Hematopoietic multipotent progenitor cell (in vitro differentiated cells): ENCODE results near the gene OBP2A. TPM values are rescaled to one million over a fixed set of nuclear protein-coding genes. Genes with fewer than 3 reads are reported as not detected.
"Not testable (repeated sequence)": the region's sequence is repeated elsewhere in the genome, so short reads cannot be mapped to it uniquely, and the experiment has no call there.

Experiments
- DNase-seq, 3 donors: peaks; one replicate each; pipeline ENCODE4 v3.0.0-alpha.2; 2011 to 2015; ENCODE audit warnings: low read depth in 2 of 3, low spot score in 2 of 3
- total RNA-seq: library from RNA; depleted of rRNA; stranded (reverse); fragments of >200 nt; gene quantifications from one replicate; pipeline ENCODE4 v1.2.3, GENCODE V29; 2012

OBP2A gene
- total RNA-seq, 1 donor: not detected

DNA sequence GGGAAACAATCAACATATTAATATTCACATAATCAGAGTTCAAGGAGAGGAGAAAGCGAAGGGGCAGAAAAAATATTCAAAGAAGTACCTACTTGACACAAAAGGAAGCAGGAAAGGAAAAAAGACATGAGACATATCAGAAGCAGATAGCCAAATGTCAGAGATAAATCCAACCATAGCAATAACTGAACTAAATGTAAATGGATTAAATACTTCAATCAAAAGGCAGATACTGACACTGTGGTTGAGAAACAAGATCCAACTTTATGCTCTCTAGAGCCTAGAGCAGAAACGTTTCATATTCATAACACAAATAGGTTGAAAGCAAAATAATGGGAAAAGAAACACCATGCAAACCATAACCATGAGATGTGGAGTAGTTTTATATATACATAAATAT, 36.5 kb upstream of the OBP2A start:
- DNase-seq: no peak

DNA sequence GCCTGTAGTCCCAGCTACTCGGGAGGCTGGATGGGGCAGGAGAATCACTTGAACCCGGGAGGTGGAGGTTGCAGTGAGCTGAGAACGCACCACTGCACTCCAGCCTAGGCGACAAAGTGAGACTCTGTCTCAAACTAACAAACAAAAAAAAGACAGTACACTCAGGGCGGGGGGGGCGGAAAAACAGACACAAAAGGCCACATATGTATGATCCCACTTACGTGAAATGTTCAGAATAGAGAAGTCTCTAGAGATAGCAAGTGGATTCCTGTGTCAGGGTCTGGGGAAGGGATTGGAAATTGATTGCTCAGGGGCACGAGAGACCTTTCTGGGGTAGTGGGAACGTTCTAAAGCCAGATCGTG, 33.7 kb upstream of the OBP2A start:
- DNase-seq: no peak

DNA sequence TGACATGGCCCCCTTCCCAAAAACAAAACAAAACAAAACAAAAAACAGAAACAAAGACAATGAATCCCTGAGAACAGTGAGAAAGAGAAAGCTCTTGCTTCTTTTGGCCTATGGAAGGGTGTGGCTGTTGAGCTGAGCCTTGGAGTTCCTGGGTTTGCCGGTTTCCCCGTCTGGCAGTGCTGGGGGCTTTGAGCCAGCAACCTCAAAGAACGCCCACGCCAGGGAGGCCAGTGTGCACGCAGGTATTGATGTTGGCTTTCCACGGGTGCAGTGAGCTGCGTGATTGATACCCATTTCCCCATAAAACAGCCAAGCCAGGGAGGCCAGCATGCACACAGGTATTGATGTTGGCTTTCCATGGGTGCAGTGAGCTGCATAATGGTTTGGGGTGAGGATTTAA, 33.0 kb upstream of the OBP2A start:
- DNase-seq: no peak

DNA sequence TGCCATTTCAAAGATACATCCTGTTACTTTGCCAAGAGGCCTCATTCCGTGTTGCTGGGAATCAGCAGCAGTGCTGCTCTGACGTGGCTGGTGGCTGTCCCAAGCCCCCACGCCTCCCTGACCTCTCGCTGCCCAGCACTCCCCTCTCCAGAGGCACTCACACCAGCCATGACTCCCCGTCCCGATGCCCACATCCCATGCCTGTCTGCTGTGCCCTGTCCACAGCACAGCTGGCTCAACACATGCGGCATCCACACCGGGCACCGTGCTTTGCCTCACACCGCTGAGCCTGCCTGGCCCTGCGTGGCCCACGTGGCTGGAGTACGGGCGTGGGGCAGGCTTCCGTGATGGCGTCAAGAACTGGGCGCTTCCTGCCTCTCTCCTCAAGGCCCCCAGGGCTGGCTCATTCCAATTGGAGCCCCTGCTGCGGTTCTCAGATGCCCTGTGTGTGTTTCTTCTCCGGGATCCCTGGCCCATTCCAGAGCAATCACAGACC, 32.5 kb upstream of the OBP2A start:
- DNase-seq: no peak

DNA sequence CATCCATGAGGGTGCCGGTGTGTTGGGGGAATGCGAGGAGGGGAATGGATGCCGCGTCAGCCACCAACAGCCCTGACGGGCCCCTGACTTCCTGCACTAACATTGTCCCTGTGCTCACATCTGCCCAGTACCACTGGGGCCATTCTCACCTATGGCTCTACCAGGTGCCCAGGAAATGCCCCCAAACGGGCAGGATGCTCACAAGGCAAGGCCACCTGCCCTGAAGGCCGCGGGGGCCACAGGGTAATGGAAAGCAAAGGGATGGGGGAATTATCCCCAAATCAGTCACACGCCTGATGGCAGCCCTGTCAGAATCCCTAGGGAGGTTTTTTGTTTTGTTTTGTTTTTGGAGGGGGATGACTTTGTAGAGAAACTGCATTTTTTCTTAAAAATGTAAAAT, 32.0 kb upstream of the OBP2A start:
- DNase-seq: not testable (repeated sequence)

DNA sequence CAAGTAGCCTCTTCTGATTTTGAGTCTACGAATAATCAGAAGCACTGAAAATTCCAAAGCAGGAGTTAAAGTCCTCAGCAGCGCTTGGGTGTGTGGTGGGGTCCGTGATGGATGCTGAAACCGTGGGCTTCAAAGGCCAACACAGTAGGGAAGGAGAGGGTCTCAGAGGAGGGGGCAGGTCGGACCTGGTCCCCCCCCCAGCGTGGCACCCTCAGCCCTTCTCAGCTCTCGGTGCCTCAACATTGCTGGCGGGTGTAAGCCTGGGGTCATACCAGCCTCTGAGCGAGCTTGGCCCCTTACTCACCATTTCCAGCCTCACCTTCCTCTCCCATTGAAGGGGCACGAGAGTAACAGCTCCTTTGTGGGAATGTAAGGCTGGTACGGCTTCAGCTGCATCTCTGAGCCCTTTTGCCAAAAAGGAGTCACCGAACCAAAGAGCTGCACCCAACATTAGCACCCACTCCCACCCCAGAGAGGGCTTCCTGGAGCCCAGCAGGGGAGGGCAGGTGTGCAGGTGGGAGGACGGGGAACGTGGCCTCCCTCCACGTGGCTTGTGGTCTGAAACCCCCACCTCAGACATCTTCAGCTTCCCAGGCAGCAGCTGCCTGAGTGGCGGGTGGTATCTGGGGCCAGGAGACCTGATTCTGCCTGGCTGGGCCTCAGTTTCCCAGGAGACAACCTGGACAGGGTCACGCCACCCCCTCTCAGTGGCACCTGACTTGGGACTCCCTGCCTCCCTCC, 31.4 kb upstream of the OBP2A start:
- no peak for DNase-seq

DNA sequence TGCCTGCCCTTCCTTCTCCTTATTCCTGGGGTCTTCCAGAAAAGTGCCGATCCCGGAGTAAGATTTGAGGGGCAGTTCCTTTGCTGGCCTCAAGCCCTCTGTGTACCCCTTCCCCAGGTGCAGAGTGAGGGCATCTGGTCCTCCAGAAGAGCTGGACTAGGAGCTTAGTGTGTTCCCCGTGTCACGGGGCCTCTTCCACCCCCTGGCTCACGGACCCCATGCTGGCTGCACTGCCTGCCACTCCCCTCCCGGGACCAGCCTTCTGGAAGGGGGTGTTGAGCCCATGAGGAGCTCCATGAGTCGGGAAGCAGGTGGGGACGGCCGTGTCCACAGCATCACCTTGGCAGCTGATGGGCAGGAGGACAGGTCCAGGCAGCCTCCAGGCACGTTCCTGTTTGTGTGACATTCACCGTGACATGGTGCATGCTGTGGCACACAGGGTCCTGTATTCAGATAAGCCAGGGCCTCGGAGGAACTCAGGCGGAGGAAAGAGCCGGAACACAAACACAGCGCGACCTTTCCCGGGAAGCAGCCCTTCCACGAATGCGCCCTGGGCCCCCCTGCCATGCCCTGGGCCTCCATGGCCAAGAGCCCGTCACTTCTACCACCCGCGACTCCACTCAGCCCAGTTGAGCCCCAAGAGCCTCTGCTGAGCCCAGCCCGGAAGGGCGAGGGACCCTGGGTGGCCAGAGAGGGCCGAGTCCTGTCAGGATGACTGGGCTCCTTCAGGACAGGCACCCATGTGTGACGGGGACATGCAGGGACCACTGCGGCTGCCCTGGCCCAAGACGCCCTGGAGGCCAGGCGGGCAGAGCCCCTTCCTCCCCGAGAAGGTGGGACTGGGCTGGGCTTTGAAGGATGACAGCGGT, 30.6 kb upstream of the OBP2A start:
- no peak for DNase-seq

DNA sequence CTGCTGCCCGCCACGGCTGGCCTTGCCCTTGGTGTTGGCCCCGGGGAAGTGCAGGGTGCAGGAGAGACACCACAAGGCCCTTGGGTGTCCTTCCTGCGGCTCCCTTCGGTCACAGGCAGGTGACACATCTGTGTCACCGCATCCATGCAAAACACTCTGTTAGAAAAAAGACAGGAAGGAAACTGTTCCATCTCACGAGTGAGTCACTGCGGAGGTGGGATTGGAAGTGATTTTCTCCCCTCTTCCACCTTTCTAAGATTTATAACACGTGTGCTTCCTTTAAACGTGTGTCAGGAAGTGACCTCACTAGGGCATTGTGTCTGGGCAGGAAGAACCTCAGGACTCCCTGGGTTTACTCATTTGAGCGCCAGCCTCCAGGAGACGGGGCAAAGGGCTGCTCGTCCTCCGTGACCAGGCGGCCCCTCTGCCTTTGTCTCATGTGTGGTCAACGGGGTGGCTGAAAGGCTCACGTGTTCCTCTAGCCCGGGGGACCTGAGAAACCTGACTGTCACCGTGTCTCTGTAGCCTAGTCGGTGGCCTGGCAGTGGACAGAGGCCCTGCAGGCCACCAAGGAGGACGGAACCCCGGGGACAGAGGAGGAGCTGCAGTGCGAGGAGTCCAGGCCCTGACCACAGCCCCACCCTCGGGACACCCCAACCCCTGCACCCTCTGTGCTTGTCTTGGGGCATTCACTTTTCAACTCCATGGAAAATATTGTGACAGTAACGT, 29.6 kb upstream of the OBP2A start:
- peak in 1 of 3 donors; percentile 18 for DNase-seq

DNA sequence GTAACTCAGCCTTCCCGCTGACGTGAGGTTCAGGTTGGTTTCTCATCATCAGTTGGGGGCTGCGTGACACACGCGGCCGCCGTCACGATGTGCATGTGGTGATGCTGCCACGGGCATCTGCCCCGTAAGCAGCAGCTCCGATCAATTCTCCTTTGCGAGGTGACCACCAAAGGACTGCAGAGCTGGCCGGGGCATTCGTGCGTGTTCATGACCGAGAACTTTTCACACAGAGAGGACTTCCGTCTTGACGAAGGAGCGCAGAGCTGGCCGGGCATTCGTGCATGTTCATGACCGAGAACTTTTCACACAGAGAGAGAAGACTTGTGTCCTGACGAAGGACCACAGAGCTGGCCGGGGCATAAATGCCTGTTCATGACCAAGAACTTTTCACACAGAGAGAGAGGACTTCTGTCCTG, 28.5 kb upstream of the OBP2A start:
- no peak for DNase-seq

DNA sequence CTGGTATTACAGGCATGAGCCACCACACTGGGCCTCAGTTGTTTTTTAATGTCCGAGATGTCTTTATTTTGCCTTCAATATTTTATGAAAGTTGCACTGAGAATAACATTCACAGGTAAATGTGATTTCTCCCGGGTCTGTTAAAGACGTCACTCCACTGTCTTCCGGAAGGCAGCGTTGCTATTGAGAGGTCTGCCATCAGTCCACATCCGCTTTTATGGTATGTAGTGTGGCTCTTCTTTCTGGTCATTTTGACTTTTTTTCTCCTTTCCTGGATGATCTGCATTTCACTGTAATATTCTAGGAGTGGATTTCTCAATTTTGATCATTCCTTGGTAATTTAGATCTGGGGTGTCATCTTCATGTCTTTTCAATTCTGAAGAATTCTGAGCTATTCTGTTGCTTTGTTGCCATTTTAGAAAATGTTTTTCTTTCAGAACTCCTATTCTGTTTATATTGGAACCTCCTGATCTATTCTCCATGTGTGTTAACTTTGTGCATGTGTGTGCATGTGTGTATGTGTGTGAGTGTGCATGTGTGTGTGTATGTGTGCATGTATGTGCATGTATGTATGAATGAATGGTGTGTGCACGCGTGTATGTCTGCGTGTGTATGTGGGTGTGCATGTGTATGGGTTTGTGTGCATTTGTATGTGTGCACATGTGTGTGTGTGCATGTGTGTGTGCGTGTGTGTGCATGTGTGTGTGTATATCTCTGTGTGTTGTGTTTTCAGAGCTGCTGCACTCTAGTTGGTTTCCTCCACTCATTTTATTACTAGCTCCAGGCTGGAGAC, 26.6 kb upstream of the OBP2A start:
- no peak for DNase-seq

DNA sequence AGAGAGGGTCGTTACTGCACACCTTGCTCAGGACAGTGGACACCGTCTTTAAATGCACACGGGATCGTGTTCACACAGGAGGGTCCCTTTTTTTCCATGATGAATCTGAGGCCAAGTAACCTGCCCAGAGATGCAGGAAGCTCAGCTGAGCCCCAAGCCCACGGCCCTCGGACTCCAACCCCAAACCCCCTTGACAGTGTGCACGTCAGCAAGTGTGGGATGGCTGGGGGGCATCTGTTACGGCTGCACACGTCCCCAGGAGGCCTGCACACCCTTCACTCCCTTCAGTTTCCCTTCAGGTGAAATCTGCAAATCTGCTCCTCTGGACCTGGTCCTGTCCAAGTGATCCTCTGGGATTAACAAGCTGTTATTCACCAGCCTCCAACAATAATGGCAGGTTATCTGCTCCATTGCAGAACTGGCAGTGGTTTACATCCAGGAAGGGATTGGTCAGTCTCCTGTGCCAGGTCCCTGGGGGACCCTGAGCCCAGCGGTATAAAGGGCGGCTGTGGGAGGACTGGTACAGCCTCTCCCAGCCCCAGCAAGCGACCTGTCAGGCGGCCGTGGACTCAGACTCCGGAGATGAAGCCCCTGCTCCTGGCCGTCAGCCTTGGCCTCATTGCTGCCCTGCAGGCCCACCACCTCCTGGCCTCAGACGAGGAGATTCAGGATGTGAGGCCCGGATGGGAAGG, 24.9 kb upstream of the OBP2A start, which contains the start of gene LCN1:
TSS of gene LCN1 (plus strand) at position 525 of the 692 bp plus-strand sequence. CDS start at position 583, 58 bp downstream.
- no peak for DNase-seq

DNA sequence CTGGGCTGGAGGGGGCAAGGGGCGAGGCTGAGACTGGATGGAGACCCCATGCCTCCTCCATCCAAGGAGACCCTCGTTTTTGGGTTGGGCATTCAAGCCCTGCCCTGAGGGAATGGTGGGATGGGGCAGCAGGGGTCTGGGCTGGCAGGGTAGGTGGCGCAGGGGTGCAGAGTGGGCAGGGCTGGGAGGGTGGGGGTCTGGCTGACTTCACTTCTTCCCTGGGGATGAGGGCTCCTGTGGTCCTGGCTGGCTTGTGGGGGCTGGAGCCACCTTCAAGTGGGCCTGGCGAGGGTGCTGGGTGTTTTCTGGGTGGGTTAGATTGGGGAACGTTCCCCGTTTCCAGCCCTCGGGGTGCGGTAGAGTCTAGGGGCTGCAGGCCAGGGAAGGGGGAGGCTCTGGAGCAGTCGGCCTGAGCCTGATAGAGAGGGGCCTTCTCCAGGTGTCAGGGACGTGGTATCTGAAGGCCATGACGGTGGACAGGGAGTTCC, 24.3 kb upstream of the OBP2A start:
- DNase-seq: no peak

DNA sequence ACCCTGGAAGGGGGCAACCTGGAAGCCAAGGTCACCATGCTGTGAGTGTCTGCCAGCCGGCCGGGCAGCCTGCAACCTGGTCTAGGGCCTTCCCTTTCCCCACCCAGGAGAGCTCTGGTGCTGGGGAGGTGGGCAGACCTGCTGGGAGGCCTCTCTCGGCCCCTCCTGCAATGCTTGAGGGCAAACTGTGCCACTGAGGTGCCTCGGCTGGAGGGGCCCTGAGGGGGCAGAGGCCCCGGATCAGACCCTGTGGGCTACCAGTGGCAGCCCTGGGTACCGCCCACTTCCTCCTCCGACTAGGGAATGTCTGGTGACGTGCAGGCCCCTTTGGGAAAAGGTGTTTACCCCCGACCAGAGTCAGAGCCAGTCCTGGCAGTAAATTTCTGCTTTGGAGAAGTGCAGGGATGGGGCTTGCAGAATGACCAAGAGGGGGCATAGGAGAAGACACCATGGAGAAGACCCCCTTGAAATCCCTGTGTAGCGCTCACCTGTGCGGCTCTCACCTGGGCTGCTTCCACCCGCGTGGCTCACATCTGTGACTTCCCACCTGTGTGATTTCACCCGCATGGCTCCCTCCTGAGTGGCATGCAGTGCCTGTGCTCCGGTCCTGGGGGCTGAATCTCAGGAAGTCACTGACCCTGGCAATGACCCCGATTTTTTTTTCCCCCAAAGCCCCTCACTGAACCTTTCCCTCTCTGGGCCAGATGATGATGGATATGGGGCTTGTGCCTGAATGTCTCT, 23.6 kb upstream of the OBP2A start:
- DNase-seq: no peak

DNA sequence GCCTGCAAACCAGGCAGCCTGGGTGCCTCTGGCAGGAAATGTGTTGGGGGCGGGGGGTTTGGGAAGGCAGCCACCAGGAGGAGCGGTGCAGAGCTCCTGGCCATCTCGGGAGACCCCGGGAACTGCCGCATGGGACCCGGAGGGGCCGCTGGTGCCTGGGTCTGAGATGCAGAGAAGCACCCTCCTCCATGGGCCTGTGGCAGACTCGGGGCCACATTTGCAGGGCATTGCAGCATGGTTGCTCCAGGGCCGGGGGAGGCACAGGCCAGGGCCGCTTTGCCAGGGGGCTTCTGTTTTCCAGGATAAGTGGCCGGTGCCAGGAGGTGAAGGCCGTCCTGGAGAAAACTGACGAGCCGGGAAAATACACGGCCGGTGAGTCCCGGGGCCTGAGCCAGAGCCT, 23.0 kb upstream of the OBP2A start:
- no peak for DNase-seq

DNA sequence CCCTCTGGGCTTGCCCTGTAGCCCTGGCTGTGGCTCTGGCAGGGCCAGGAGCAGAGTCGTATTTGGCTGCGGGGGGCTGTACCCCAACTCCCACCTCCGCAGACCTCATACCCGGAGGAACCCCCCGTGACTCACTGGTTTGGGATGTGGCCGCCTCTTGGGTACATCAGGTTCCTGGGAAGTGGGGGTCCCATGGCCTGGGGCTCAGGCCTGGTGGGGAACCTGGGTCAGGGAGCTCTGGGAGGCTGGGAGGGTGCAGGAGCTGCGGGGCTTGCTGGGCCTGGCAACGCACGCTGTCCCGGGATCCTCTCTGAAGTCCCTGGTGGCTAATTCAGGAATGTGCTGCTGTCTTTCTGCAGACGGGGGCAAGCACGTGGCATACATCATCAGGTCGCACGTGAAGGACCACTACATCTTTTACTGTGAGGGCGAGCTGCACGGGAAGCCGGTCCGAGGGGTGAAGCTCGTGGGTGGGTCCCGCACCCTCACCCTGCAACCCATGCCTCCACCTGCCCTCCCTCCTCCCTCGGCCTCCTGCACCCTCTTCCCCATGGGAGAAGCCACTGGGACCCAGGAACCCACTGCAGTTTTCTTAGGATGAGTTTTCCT, 22.3 kb upstream of the OBP2A start:
- no peak for DNase-seq

DNA sequence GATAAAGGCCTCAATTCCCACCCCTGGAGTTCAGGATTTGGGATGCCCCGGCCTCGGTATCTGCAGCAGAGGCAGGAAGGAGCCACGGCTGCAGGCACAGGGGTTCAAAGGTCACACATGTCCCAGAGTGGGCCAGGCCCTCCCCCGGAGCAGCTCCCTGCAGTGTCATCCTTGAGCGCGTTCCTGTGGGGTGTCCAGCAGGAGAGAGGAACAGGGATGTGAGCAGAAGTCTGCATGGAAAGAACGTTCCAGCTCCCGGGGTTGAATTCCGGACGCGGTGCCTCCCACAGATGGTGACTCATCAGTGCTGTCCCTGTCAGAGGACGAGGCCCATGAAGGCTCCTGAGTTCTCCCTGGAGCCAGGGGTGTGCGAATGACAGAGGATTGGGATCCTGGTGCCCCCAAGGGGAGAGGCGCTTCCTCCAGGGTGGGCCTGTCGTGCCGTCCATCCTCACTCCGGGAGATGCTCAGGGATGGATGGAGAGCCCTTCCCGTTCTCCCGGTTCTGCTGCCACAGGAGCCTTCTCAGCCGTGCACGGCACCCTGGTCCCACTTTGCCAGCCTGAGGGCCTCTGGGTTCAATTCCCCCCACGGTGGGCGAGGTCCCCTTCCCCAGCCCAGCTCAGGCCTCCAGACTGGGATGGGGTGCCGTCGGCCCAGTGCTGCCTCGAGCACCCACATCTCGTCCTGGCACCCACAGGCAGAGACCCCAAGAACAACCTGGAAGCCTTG, 21.6 kb upstream of the OBP2A start:
- no peak for DNase-seq

DNA sequence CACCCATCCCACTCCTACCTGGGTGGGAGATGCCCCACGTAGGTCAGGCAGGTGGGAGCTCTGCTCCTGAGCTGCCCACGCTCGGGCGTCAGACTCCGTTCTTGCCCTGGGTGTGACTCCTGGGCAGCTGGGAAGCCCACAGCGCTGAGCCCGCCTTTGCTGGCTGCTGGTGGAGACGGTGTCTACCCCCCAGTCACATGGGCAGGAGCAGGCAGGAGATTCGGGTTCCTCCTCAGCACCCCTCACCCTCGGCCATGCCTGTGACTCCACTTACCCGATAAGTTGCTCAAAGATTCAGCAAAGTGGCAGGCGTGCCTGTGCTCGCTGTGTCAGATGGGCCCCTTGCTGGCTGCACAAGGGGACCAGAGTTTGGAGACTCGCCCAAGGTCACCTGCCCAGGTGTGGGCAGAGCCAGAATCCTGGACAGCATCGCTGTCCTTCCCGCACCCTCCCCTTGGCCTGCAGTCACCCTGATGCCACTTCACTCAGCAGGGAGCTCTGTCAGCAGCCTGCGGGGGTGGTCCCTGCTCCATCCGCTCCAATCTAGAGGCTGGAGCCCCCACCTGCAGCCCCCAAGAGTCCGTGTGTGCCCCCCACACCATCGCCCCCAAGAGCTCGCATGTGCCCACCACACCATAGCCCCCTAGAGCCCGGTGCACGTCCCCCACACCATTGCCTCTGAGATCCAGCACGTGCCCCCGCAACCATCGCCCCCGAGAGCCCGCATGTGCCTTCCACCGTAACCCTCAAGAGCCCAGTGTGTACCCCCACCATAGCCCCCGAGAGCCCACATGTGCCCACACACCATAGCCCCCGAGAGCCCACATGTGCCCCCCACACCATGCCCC, 20.5 kb upstream of the OBP2A start:
- DNase-seq: no peak
